ENCODE data around the gene CHCHD3. TPM values are rescaled to one million over a fixed set of nuclear protein-coding genes. Genes with fewer than 3 reads are reported as not detected.

CHCHD3 gene
- total and polyA plus RNA-seq, 4 donors, result 20.1 to 78.0 (median 46.9) TPM

DNA sequence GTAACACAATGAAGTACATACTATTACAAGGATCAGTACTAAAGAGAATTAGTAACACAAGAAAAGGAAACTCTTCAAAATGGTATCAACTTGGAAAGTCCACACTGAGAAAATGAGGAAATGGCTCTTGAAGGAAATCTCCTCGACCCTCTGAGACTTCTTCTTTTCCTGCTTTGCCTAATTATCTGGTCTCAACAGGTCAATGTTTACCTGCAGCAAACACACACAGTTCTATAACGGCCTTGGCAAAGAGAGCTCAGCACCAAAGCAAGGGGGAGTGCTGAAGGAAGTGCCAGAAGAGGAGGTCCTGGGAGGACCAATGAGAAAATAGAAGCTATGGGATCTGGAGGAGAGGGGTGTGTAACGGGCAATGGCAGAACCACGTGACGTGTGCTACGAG is 21.9 kb downstream of the CHCHD3 start:
- Histone ChIP-seq H3K4me3 (no peak overlapping the region), H3K9ac (ENCODE audit: insufficient read depth in 1 of 2, low read length in 2 of 2) (no peak overlapping the region), H3K9me3 (ENCODE audit: control insufficient read depth in 4 of 4, insufficient read depth in 3 of 4, low read length in 3 of 4) (no peaks in the 10 kb centered on the region), H3K4me1 (ENCODE audit: control insufficient read depth in 5 of 5, insufficient read depth in 5 of 5, low read length in 5 of 5) (peaks cover 0 to 55% (median 3%) of the 10 kb centered on the region in 5 donors), H3K27ac (ENCODE audit: low read depth in 1 of 2, low read length in 1 of 2) (no peak overlapping the region), H3K36me3 (ENCODE audit: control insufficient read depth in 4 of 4, insufficient read depth in 4 of 4, low read length in 4 of 4) (peaks cover 0 to 2% (median 0%) of the 10 kb centered on the region in 4 donors), H3K27me3 (ENCODE audit: control insufficient read depth in 3 of 3, insufficient read depth in 3 of 3, low read length in 2 of 3) (no peaks in the 10 kb centered on the region)
- TF ChIP-seq, protein P1, sequence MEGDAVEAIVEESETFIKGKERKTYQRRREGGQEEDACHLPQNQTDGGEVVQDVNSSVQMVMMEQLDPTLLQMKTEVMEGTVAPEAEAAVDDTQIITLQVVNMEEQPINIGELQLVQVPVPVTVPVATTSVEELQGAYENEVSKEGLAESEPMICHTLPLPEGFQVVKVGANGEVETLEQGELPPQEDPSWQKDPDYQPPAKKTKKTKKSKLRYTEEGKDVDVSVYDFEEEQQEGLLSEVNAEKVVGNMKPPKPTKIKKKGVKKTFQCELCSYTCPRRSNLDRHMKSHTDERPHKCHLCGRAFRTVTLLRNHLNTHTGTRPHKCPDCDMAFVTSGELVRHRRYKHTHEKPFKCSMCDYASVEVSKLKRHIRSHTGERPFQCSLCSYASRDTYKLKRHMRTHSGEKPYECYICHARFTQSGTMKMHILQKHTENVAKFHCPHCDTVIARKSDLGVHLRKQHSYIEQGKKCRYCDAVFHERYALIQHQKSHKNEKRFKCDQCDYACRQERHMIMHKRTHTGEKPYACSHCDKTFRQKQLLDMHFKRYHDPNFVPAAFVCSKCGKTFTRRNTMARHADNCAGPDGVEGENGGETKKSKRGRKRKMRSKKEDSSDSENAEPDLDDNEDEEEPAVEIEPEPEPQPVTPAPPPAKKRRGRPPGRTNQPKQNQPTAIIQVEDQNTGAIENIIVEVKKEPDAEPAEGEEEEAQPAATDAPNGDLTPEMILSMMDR (IDR thresholded peaks at IDR 0.05; ENCODE audit: control extremely low read depth, extremely low read depth), result no peak
- WGBS, 2 donors, result 76 to 81% methylated on average over 6 of the region's 6 CpGs
- DNase-seq, result no peak
- no peak for ATAC-seq (ENCODE audit: insufficient read depth, low FRiP score)

DNA sequence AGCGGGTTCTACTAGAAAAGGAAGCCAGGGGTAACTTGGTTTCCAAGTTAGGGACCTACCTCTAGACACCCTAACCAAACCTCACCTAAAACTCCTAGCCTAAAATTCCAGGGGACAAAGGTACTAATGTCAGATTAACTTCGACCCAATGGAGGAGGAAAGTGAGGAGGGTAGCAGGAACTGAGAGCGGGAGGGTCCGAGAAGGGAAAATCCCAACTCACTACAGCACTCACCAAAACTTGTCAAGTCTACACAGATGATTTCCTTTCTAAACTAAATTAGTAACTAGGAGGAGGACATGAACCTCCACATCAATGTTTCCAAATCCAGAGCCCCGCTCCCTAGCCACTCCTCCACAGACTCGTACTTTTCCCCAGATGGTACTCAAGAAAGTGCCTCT is 22.6 kb downstream of the CHCHD3 start:
- ATAC-seq (ENCODE audit: insufficient read depth, low FRiP score), result no peak
- peaks cover 0 to 2% (median 0%) of the 10 kb centered on the region in 4 donors for H3K36me3 ChIP-seq (ENCODE audit: control insufficient read depth in 4 of 4, insufficient read depth in 4 of 4, low read length in 4 of 4)

DNA sequence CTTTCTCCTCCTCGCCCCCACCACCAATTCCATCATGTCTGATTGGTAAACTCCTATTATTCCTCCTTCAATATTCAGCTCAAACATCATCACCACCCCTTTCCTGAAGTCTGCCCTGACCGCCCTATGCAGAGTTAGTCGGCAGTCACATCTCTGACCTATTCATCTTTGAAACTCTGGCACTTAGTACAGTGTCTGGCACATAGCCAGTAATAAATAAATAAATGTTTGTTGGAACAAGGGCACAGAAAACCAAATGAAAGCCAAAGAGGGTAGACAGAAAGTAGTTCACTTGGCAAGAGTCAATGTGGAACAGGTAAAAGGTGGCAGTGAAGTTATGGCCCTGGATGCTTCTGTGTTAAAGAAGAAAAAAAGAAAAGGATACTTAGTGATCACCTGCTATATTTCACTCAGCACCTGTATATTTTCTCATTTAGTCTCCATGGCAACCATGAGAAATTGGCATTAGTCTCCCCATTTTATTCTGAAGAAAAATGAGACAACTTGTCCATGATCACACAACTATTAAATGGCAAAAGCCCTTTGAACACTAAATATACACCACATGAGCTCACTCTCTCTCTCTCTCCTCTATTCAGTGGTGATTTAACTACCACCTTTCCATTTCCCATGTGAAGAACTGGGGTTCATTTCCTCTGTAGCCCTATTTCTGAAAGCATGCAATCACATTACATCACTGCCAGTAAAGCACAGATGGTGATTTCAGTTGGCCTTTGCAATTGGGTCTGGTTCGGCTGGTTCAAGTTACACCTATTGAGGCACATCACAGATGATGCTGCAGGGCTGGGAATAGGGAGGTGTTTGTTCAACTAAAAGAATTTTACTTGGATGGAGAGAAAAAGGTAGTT is 25.3 kb downstream of the CHCHD3 start:
- no peaks in the 10 kb centered on the region for H3K9me3 ChIP-seq (ENCODE audit: control insufficient read depth in 4 of 4, insufficient read depth in 3 of 4, low read length in 3 of 4)
- no peak overlapping the region for H3K27ac ChIP-seq (ENCODE audit: low read depth in 1 of 2, low read length in 1 of 2)
- H3K9ac ChIP-seq (ENCODE audit: insufficient read depth in 1 of 2, low read length in 2 of 2), result no peak overlapping the region
- ATAC-seq (ENCODE audit: insufficient read depth, low FRiP score), result no peak
- TF ChIP-seq, protein P1 (IDR thresholded peaks at IDR 0.05; ENCODE audit: control extremely low read depth, extremely low read depth), result no peak
- H3K4me1 ChIP-seq (ENCODE audit: control insufficient read depth in 5 of 5, insufficient read depth in 5 of 5, low read length in 5 of 5), result peaks cover 0 to 50% (median 3%) of the 10 kb centered on the region in 5 donors
- 77 to 80% methylated on average over 4 of the region's 4 CpGs for WGBS, 2 donors
- no peak overlapping the region for H3K4me3 ChIP-seq
- no peak for DNase-seq
- H3K36me3 ChIP-seq (ENCODE audit: control insufficient read depth in 4 of 4, insufficient read depth in 4 of 4, low read length in 4 of 4), result peaks cover 0 to 2% (median 0%) of the 10 kb centered on the region in 4 donors
- H3K27me3 ChIP-seq (ENCODE audit: control insufficient read depth in 3 of 3, insufficient read depth in 3 of 3, low read length in 2 of 3), result no peaks in the 10 kb centered on the region

More for the DNA sequence above, 22.6 kb downstream of the CHCHD3 start:
- 96 to 97% methylated on average over 6 of the region's 6 CpGs for WGBS, 2 donors
- DNase-seq, result no peak
- Histone ChIP-seq H3K9ac (ENCODE audit: insufficient read depth in 1 of 2, low read length in 2 of 2) (no peak overlapping the region), H3K27ac (ENCODE audit: low read depth in 1 of 2, low read length in 1 of 2) (no peak overlapping the region), H3K9me3 (ENCODE audit: control insufficient read depth in 4 of 4, insufficient read depth in 3 of 4, low read length in 3 of 4) (no peaks in the 10 kb centered on the region), H3K27me3 (ENCODE audit: control insufficient read depth in 3 of 3, insufficient read depth in 3 of 3, low read length in 2 of 3) (no peaks in the 10 kb centered on the region), H3K4me3 (no peak overlapping the region), H3K4me1 (ENCODE audit: control insufficient read depth in 5 of 5, insufficient read depth in 5 of 5, low read length in 5 of 5) (peaks cover 0 to 56% (median under 1%) of the 10 kb centered on the region in 5 donors)
- TF ChIP-seq, protein P1 (IDR thresholded peaks at IDR 0.05; ENCODE audit: control extremely low read depth, extremely low read depth), result no peak

Data from lung (tissue), 12 donors.